HepG2 (cell line): ENCODE data around the gene LMCD1. TPM values are rescaled to one million over a fixed set of nuclear protein-coding genes. Genes with fewer than 3 reads are reported as not detected.

Experiments used
- ATAC-seq: fragments of 200-7000 bp; cut with Tn5 transposase; 3 replicates; pipeline ENCODE4 v1.9.1; 2020; ENCODE audit warnings: mild to moderate bottlenecking, moderate library complexity
- BruUV-seq: library from RNA; stranded (reverse); fragments of 400-500 nt; replicated peaks from 2 replicates; lab custom pipeline; 2021; lab: Mats Ljungman, UMichigan
- CTCF ChIA-PET: fragments of 300-600 bp; formaldehyde crosslinking; extraction: SDS; loops from one replicate; lab custom pipeline; 2021; ENCODE audit warnings: low total read pairs, inconsistent platforms, low intra/inter-chr PET ratio; lab: Yijun Ruan, JAX
- POLR2A ChIA-PET: fragments of 350-600 bp; sonication (Branson Sonifier 250); formaldehyde crosslinking; loops from one replicate; lab custom pipeline; 2020; ENCODE audit warnings: antibody characterized with exemption, inconsistent platforms; lab: Yijun Ruan, JAX
- DNase-seq: peaks from one replicate; pipeline ENCODE4 v3.0.0-alpha.2; 2015; ENCODE audit warnings: low spot score
- FAIRE-seq: peaks from 3 replicates; lab custom pipeline; 2011; peaks lifted over from hg19 to GRCh38; lab: Jason Lieb, UNC
- H2AFZ ChIP-seq: one replicate; pipeline ENCODE4 v1.6.1; 2011; ENCODE audit warnings: low read length, inconsistent platforms
- H3K27ac ChIP-seq: fragments of 300-600 bp; 3 replicates; pipeline ENCODE4 v1.8.0; 2011; ENCODE audit warnings: mixed run types, mild to moderate bottlenecking, mixed read lengths, low read length, inconsistent platforms; ENCODE audit not compliant: insufficient read depth; ENCODE audit errors: extremely low read length
- H3K27me3 ChIP-seq, 2 experiments: fragments of 200-600 bp in 1 of 2; 2 replicates in 1 of 2; 3 replicates in 1 of 2; pipeline versions ENCODE4 v1.6.0 to v1.8.0; 2011; ENCODE audit warnings: low read length in 2 of 2, mild to moderate bottlenecking in 2 of 2, moderate library complexity in 2 of 2, inconsistent platforms in 1 of 2; ENCODE audit not compliant: insufficient read depth in 2 of 2, control insufficient read depth in 1 of 2
- H3K36me3 ChIP-seq, 2 experiments: fragments of 200-600 bp in 1 of 2; replicated peaks in 1 of 2; 2 replicates in 1 of 2; 3 replicates in 1 of 2; pipeline versions ENCODE4 v1.5.1 to v1.8.0; 2011; ENCODE audit warnings: low read length in 2 of 2, inconsistent platforms in 1 of 2; ENCODE audit not compliant: insufficient read depth in 2 of 2, control insufficient read depth in 1 of 2
- H3K4me1 ChIP-seq: 2 replicates; pipeline ENCODE4 v1.5.1; 2012; ENCODE audit warnings: low read length, inconsistent platforms; ENCODE audit not compliant: insufficient read depth
- H3K4me2 ChIP-seq: 2 replicates; pipeline ENCODE4 v1.6.0; 2011; ENCODE audit warnings: low read depth, low read length, inconsistent platforms
- H3K4me3 ChIP-seq, 3 experiments: fragments of 200-600 bp in 1 of 3; sonication (generic), shearing (Covaris generic) in 1 of 3; replicated peaks in 1 of 3; 2 replicates each; pipeline ENCODE4 v1.5.1; 2011 to 2016; ENCODE audit warnings: low read length in 3 of 3, inconsistent platforms in 2 of 3, low read depth in 2 of 3, mild to moderate bottlenecking in 2 of 3, control low read depth in 1 of 3, mixed read lengths in 1 of 3; ENCODE audit not compliant: insufficient read depth in 1 of 3
- H3K79me2 ChIP-seq: one replicate; pipeline ENCODE4 v1.6.1; 2011; ENCODE audit warnings: low read length, inconsistent platforms; ENCODE audit not compliant: insufficient read depth
- H3K9ac ChIP-seq: 2 replicates; pipeline ENCODE4 v1.6.0; 2011; ENCODE audit warnings: mild to moderate bottlenecking, low read depth, low read length, inconsistent platforms; ENCODE audit not compliant: insufficient read depth
- H3K9me3 ChIP-seq: 2 replicates; pipeline ENCODE4 v1.5.1; 2012; ENCODE audit warnings: mild to moderate bottlenecking, low read length
- H4K20me1 ChIP-seq: 2 replicates; pipeline ENCODE4 v1.6.0; 2011; ENCODE audit warnings: inconsistent platforms, mild to moderate bottlenecking, low read length, moderate library complexity; ENCODE audit not compliant: insufficient read depth
- HHEX ChIP-seq: IDR thresholded peaks from 2 replicates; pipeline ENCODE4 v1.6.1; 2016; ENCODE audit warnings: control low read depth
- HNF4G ChIP-seq, 2 experiments: sonication (generic) in 1 of 2; formaldehyde crosslinking in 1 of 2; IDR thresholded peaks; 2 replicates each; pipeline versions ENCODE4 v1.4.0 to v1.6.1; 2011 to 2020; ENCODE audit warnings: borderline replicate concordance in 2 of 2, low read depth in 2 of 2, mild to moderate bottlenecking in 2 of 2, low read length in 1 of 2, missing genetic modification reagents in 1 of 2, moderate library complexity in 1 of 2
- HOXD1 ChIP-seq: sonication (generic); formaldehyde crosslinking; IDR thresholded peaks from 2 replicates; pipeline ENCODE4 v1.5.0; 2020; ENCODE audit warnings: missing genetic modification reagents
- ISX ChIP-seq: sonication (generic); formaldehyde crosslinking; conservative IDR thresholded peaks from 2 replicates; pipeline ENCODE4 v1.5.0; 2020; ENCODE audit warnings: missing genetic modification reagents
- MTF2 ChIP-seq: sonication (generic); formaldehyde crosslinking; IDR thresholded peaks from 2 replicates; pipeline ENCODE4 v1.5.0; 2020; ENCODE audit warnings: missing genetic modification reagents, borderline replicate concordance
- NONO ChIP-seq, 2 experiments: fragments of 450-650 bp in 1 of 2; sonication (generic) in 1 of 2; formaldehyde crosslinking in 1 of 2; IDR thresholded peaks in 1 of 2; conservative IDR thresholded peaks in 1 of 2; 2 replicates each; pipeline versions ENCODE4 v1.6.1 to v1.8.0; 2017 to 2022; ENCODE audit warnings: mild to moderate bottlenecking in 1 of 2, missing genetic modification reagents in 1 of 2, moderate library complexity in 1 of 2
- PHF20 ChIP-seq: sonication (generic); formaldehyde crosslinking; IDR thresholded peaks from 2 replicates; pipeline ENCODE4 v1.5.0; 2020; ENCODE audit warnings: mild to moderate bottlenecking, missing genetic modification reagents
- RXRA ChIP-seq: sonication (generic); formaldehyde crosslinking; IDR thresholded peaks from 2 replicates; pipeline ENCODE4 v1.5.1; 2020; ENCODE audit warnings: missing genetic modification reagents
- SAP130 ChIP-seq: IDR thresholded peaks from 2 replicates; pipeline ENCODE4 v1.6.1; 2016; ENCODE audit warnings: low read depth
- TBP ChIP-seq: sonication (generic); formaldehyde crosslinking; IDR thresholded peaks from 2 replicates; pipeline ENCODE4 v1.5.0; 2020; ENCODE audit warnings: missing genetic modification reagents
- TMF1 ChIP-seq: sonication (generic); formaldehyde crosslinking; IDR thresholded peaks from 2 replicates; pipeline ENCODE4 v1.8.1; 2022; ENCODE audit warnings: low read depth, missing genetic modification reagents
- ZFAT ChIP-seq: sonication (generic); formaldehyde crosslinking; conservative IDR thresholded peaks from 2 replicates; pipeline ENCODE4 v1.8.1; 2023; ENCODE audit warnings: missing genetic modification reagents, inconsistent platforms
- ZNF333 ChIP-seq: sonication (generic); formaldehyde crosslinking; IDR thresholded peaks from 2 replicates; pipeline ENCODE4 v1.4.0; 2020; ENCODE audit warnings: mild to moderate bottlenecking, missing genetic modification reagents, borderline replicate concordance
- ZNF451 ChIP-seq: sonication (generic); formaldehyde crosslinking; IDR thresholded peaks from 2 replicates; pipeline ENCODE4 v1.5.0; 2020; ENCODE audit warnings: mild to moderate bottlenecking, missing genetic modification reagents
- ZNF549 ChIP-seq: sonication (generic); formaldehyde crosslinking; IDR thresholded peaks from 2 replicates; pipeline ENCODE4 v1.5.0; 2020; ENCODE audit warnings: missing genetic modification reagents
- ZNF781 ChIP-seq: sonication (generic); formaldehyde crosslinking; IDR thresholded peaks from 2 replicates; pipeline ENCODE4 v1.5.1; 2020; ENCODE audit warnings: borderline replicate concordance, mild to moderate bottlenecking, missing genetic modification reagents; ENCODE audit errors: not compliant biosample characterization
- ZSCAN20 ChIP-seq: sonication (generic); formaldehyde crosslinking; IDR thresholded peaks from 2 replicates; pipeline ENCODE4 v1.4.0; 2020; ENCODE audit warnings: missing genetic modification reagents, mild to moderate bottlenecking, borderline replicate concordance
- WGBS: methylation state at CpG from one replicate; pipeline ENCODE4 v1.1.6; 2017; ENCODE audit warnings: low lambda C conversion rate; 5-methylcytosine and 5-hydroxymethylcytosine counted together
- in situ Hi-C: cut with HindIII; loops from 2 replicates; pipeline ENCODE4 v1.10.0; 2017; ENCODE audit warnings: low pct_unique_long_range_greater_than_20kb; ENCODE audit not compliant: extremely low pct_ligation_motif_present
- intact Hi-C: fragments of 100-400 bp; cut with micrococcal nuclease; formaldehyde crosslinking; loops from one replicate; pipeline ENCODE4 v1.10.0; 2022; ENCODE audit not compliant: unreplicated experiment
- polyA plus RNA-seq, 8 experiments: library from polyadenylated mRNA; depleted of rRNA in 3 of 8; stranded (reverse) in 7 of 8; unstranded in 1 of 8; fragments of >200 nt; fragmentation: Illumina TruSeq in 4 of 8; extraction: Trizol in 4 of 8; gene quantifications; 2 replicates each; pipeline versions ENCODE4 v1.2.1 to v1.2.3, GENCODE V29; 2011 to 2016; ENCODE audit warnings: low read depth in 4 of 8, missing spikeins in 1 of 8, mixed read lengths in 1 of 8; ENCODE audit not compliant: insufficient read depth in 1 of 8
- total RNA-seq, 5 experiments: library from RNA; depleted of rRNA; stranded (reverse); fragments of >200 nt; fragmentation: Illumina TruSeq; extraction: Trizol; gene quantifications; 2 replicates each; pipeline ENCODE4 v1.2.3, GENCODE V29; 2016; ENCODE audit warnings: low read depth in 1 of 5
- TF ChIP-seq, protein P1 (sequence below): sonication (generic); formaldehyde crosslinking; IDR thresholded peaks from 2 replicates; pipeline ENCODE4 v1.4.0; 2020; ENCODE audit warnings: missing genetic modification reagents
- TF ChIP-seq, protein P2 (sequence below): sonication (generic); formaldehyde crosslinking; IDR thresholded peaks from 2 replicates; pipeline ENCODE4 v1.4.0; 2020; ENCODE audit warnings: low read depth, mild to moderate bottlenecking, missing genetic modification reagents
- TF ChIP-seq, protein P3 (sequence below): sonication (generic); formaldehyde crosslinking; IDR thresholded peaks from 2 replicates; pipeline ENCODE4 v1.4.0; 2020; ENCODE audit warnings: missing genetic modification reagents, borderline replicate concordance

LMCD1 gene
- total and polyA plus RNA-seq, 2 of the 13 experiments (the other 11 are each of a cell fraction or from before 2014, with no cell fraction given), result 6.2 to 7.1 TPM

DNA sequence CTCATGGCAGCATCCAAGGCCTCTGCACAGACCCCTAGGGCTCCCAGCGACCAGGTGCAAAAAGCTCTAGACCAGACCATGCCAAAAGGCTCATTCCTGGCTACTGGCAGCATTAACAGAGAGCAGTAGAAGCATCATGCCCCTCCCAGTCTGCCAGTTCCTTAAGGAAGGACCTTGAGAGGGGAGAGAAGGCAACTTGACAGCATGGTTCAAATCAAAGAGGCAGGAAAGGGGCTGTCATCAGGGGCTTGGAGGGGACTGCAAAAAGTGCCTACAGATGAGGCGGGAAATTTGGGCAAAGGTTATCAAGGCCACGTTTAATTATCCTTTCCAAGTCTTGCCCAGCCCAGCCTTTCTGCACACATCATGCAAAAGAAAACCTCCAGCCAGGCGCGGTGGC, 78.3 kb downstream of the LMCD1 start:
- H4K20me1 ChIP-seq, result no peaks in the 10 kb centered on the region
- in situ Hi-C loops, result no loop called here
- no peaks in the 10 kb centered on the region for H3K36me3 ChIP-seq
- no peak for DNase-seq
- H3K4me1 ChIP-seq, result no peaks in the 10 kb centered on the region; the same call in 1 of the 2 replicates
- ChIA-PET POLR2A (no interaction called here), CTCF (no interaction called here)
- H3K4me2 ChIP-seq, result no peak overlapping the region
- H3K9me3 ChIP-seq, result no peaks in the 10 kb centered on the region
- intact Hi-C loops, result no loop called here
- no peaks in the 10 kb centered on the region; a peak in 2 of 5 replicates for H3K27me3 ChIP-seq
- H2AFZ ChIP-seq, result no peak overlapping the region
- no peak overlapping the region for H3K4me3 ChIP-seq
- BruUV-seq, result no TSS peak
- TF ChIP-seq ZNF451 (CRISPR knock-in tag) (no peak), HHEX (CRISPR knock-in tag) (no peak), ZNF781 (CRISPR knock-in tag) (no peak), ZFAT (CRISPR knock-in tag) (no peak), PHF20 (CRISPR knock-in tag) (no peak), NONO (IDR thresholded peaks at IDR 0.05) (no peak), NONO (CRISPR knock-in tag; conservative IDR thresholded peaks at IDR 0.05) (no peak), HNF4G (IDR thresholded peaks at IDR 0.05; ENCODE audit: borderline replicate concordance, low read depth, low read length) (no peak), HNF4G (CRISPR knock-in tag; IDR thresholded peaks at IDR 0.05; ENCODE audit: borderline replicate concordance, low read depth) (no peak), TBP (no peak), ZSCAN20 (CRISPR knock-in tag) (no peak), TMF1 (CRISPR knock-in tag) (no peak), ZNF333 (CRISPR knock-in tag) (no peak), ZNF549 (CRISPR knock-in tag) (no peak), ISX (no peak), SAP130 (no peak), RXRA (no peak), HOXD1 (CRISPR knock-in tag) (no peak), MTF2 (CRISPR knock-in tag) (no peak)
- TF ChIP-seq, protein P1, sequence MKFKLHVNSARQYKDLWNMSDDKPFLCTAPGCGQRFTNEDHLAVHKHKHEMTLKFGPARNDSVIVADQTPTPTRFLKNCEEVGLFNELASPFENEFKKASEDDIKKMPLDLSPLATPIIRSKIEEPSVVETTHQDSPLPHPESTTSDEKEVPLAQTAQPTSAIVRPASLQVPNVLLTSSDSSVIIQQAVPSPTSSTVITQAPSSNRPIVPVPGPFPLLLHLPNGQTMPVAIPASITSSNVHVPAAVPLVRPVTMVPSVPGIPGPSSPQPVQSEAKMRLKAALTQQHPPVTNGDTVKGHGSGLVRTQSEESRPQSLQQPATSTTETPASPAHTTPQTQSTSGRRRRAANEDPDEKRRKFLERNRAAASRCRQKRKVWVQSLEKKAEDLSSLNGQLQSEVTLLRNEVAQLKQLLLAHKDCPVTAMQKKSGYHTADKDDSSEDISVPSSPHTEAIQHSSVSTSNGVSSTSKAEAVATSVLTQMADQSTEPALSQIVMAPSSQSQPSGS (CRISPR knock-in tag), result no peak
- TF ChIP-seq, protein P2, sequence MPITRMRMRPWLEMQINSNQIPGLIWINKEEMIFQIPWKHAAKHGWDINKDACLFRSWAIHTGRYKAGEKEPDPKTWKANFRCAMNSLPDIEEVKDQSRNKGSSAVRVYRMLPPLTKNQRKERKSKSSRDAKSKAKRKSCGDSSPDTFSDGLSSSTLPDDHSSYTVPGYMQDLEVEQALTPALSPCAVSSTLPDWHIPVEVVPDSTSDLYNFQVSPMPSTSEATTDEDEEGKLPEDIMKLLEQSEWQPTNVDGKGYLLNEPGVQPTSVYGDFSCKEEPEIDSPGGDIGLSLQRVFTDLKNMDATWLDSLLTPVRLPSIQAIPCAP (CRISPR knock-in tag), result no peak
- TF ChIP-seq, protein P3, sequence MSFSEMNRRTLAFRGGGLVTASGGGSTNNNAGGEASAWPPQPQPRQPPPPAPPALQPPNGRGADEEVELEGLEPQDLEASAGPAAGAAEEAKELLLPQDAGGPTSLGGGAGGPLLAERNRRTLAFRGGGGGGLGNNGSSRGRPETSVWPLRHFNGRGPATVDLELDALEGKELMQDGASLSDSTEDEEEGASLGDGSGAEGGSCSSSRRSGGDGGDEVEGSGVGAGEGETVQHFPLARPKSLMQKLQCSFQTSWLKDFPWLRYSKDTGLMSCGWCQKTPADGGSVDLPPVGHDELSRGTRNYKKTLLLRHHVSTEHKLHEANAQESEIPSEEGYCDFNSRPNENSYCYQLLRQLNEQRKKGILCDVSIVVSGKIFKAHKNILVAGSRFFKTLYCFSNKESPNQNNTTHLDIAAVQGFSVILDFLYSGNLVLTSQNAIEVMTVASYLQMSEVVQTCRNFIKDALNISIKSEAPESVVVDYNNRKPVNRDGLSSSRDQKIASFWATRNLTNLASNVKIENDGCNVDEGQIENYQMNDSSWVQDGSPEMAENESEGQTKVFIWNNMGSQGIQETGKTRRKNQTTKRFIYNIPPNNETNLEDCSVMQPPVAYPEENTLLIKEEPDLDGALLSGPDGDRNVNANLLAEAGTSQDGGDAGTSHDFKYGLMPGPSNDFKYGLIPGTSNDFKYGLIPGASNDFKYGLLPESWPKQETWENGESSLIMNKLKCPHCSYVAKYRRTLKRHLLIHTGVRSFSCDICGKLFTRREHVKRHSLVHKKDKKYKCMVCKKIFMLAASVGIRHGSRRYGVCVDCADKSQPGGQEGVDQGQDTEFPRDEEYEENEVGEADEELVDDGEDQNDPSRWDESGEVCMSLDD (CRISPR knock-in tag), result no peak
- H3K27ac ChIP-seq, result no peak overlapping the region
- H3K9ac ChIP-seq, result no peak overlapping the region
- H3K79me2 ChIP-seq, result no peaks in the 10 kb centered on the region
- 39% methylated on average over 4 of the region's 5 CpGs for WGBS
- ATAC-seq, result no peak
- no peak for FAIRE-seq
